ENCODE results near the gene CCT6A.
"Not testable (repeated sequence)": the region's sequence is repeated elsewhere in the genome, so short reads cannot be mapped to it uniquely, and the experiment has no call there.

CCT6A gene

GRCh38 chr7:56063882-56064625 lies 12.5 kb downstream of the CCT6A start, which contains the start of gene SUMF2:
Gene SUMF2, plus strand, starts transcription at chr7:56064286. Its CDS starts 26 bp downstream, at chr7:56064312.
- H3K4me1 ChIP-seq, result peaks cover 15% of the 10 kb centered on the region
- TF ChIP-seq CTCF (IDR thresholded peaks at IDR 0.05), result peak; percentile 38
- H2AFZ ChIP-seq, result peak within 1 kb of the TSS; percentile 84
- peak within 1 kb of the TSS; percentile 64 for H3K27ac ChIP-seq
- no peak within 1 kb of the TSS for H3K9ac ChIP-seq
- H3K79me2 ChIP-seq, result no peaks in the 10 kb centered on the region
- peak within 1 kb of the TSS; percentile 85 for H3K4me3 ChIP-seq (ENCODE audit: low read depth, low read length)
- no peaks in the 10 kb centered on the region for H3K27me3 ChIP-seq (ENCODE audit: control insufficient read depth, insufficient read depth, low read length)
- peak within 1 kb of the TSS; percentile 80 for H3K4me2 ChIP-seq (ENCODE audit: low read length)
- H3K9me3 ChIP-seq (ENCODE audit: control insufficient read depth, low read length), result no peaks in the 10 kb centered on the region
- H3K36me3 ChIP-seq (ENCODE audit: control insufficient read depth, insufficient read depth, low read length), result no peaks in the 10 kb centered on the region

- not testable (repeated sequence) for H3K36me3 ChIP-seq (ENCODE audit: control insufficient read depth, insufficient read depth, low read length); H3K9ac ChIP-seq; H2AFZ ChIP-seq; H3K79me2 ChIP-seq; H3K4me3 ChIP-seq (ENCODE audit: low read depth, low read length); H3K4me2 ChIP-seq (ENCODE audit: low read length); H3K9me3 ChIP-seq (ENCODE audit: control insufficient read depth, low read length); H3K27ac ChIP-seq; H3K4me1 ChIP-seq; H3K27me3 ChIP-seq (ENCODE audit: control insufficient read depth, insufficient read depth, low read length)
Measured at GRCh38 chr7:56066376-56066775, 14.8 kb downstream of the CCT6A start.

GRCh38 chr7:56074371-56074791 lies 22.8 kb downstream of the CCT6A start:
- peaks cover 5% of the 10 kb centered on the region for H3K4me1 ChIP-seq
- TF ChIP-seq CTCF (IDR thresholded peaks at IDR 0.05), result peak; percentile 97
- H3K9me3 ChIP-seq (ENCODE audit: control insufficient read depth, low read length), result no peaks in the 10 kb centered on the region
- no peak overlapping the region for H3K9ac ChIP-seq
- no peaks in the 10 kb centered on the region for H3K27me3 ChIP-seq (ENCODE audit: control insufficient read depth, insufficient read depth, low read length)
- H2AFZ ChIP-seq, result peak overlapping the region; percentile 69
- H3K27ac ChIP-seq, result no peak overlapping the region
- H3K4me3 ChIP-seq (ENCODE audit: low read depth, low read length), result no peak overlapping the region
- no peaks in the 10 kb centered on the region for H3K36me3 ChIP-seq (ENCODE audit: control insufficient read depth, insufficient read depth, low read length)
- no peaks in the 10 kb centered on the region for H3K79me2 ChIP-seq
- H3K4me2 ChIP-seq (ENCODE audit: low read length), result no peak overlapping the region

- Histone ChIP-seq H3K4me2 (ENCODE audit: low read length) (no peak overlapping the region), H3K9me3 (ENCODE audit: control insufficient read depth, low read length) (no peaks in the 10 kb centered on the region), H3K4me1 (peaks cover 5% of the 10 kb centered on the region), H3K36me3 (ENCODE audit: control insufficient read depth, insufficient read depth, low read length) (no peaks in the 10 kb centered on the region), H3K9ac (no peak overlapping the region), H3K79me2 (no peaks in the 10 kb centered on the region), H3K27me3 (ENCODE audit: control insufficient read depth, insufficient read depth, low read length) (no peaks in the 10 kb centered on the region), H2AFZ (no peak overlapping the region), H3K27ac (no peak overlapping the region), H3K4me3 (ENCODE audit: low read depth, low read length) (no peak overlapping the region)
- no peak for TF ChIP-seq CTCF (IDR thresholded peaks at IDR 0.05)
Measured at GRCh38 chr7:56077681-56078080, 26.1 kb downstream of the CCT6A start.

GRCh38 chr7:56078196-56078595 lies 26.6 kb downstream of the CCT6A start:
- H3K4me2 ChIP-seq (ENCODE audit: low read length), result no peak overlapping the region
- peaks cover 5% of the 10 kb centered on the region for H3K4me1 ChIP-seq
- H3K79me2 ChIP-seq, result no peaks in the 10 kb centered on the region
- H3K9me3 ChIP-seq (ENCODE audit: control insufficient read depth, low read length), result no peaks in the 10 kb centered on the region
- no peak overlapping the region for H3K4me3 ChIP-seq (ENCODE audit: low read depth, low read length)
- H2AFZ ChIP-seq, result no peak overlapping the region
- no peaks in the 10 kb centered on the region for H3K36me3 ChIP-seq (ENCODE audit: control insufficient read depth, insufficient read depth, low read length)
- no peak overlapping the region for H3K27ac ChIP-seq
- no peaks in the 10 kb centered on the region for H3K27me3 ChIP-seq (ENCODE audit: control insufficient read depth, insufficient read depth, low read length)
- TF ChIP-seq CTCF (IDR thresholded peaks at IDR 0.05), result no peak
- no peak overlapping the region for H3K9ac ChIP-seq

Measured in parathyroid adenoma (tissue), 2 donors.